Measurements from ENCODE around the gene SPEM3.

SPEM3 gene

GRCh38 chr17:7476494-7476893 lies 47.8 kb downstream of the SPEM3 start:
- Histone ChIP-seq H3K27me3 (no peaks in the 10 kb centered on the region), H3K9me3 (no peaks in the 10 kb centered on the region), H3K4me3 (ENCODE audit: low read depth, low read length) (no peak overlapping the region), H3K4me1 (no peaks in the 10 kb centered on the region), H3K36me3 (no peaks in the 10 kb centered on the region)
- DNase-seq: no peak
- no peak for TF ChIP-seq CTCF (IDR thresholded peaks at IDR 0.05; ENCODE audit: low read depth, low read length)

GRCh38 chr17:7476951-7477350 lies 48.3 kb downstream of the SPEM3 start:
- Histone ChIP-seq H3K27me3 (no peaks in the 10 kb centered on the region), H3K36me3 (no peaks in the 10 kb centered on the region), H3K9me3 (no peaks in the 10 kb centered on the region), H3K4me3 (ENCODE audit: low read depth, low read length) (no peak overlapping the region), H3K4me1 (no peaks in the 10 kb centered on the region)
- no peak for TF ChIP-seq CTCF (IDR thresholded peaks at IDR 0.05; ENCODE audit: low read depth, low read length)
- no peak for DNase-seq

GRCh38 chr17:7477392-7478275 lies 49.0 kb downstream of the SPEM3 start:
- no peak for DNase-seq
- Histone ChIP-seq H3K27me3 (no peaks in the 10 kb centered on the region), H3K9me3 (no peaks in the 10 kb centered on the region), H3K4me1 (no peaks in the 10 kb centered on the region), H3K4me3 (ENCODE audit: low read depth, low read length) (no peak overlapping the region), H3K36me3 (no peaks in the 10 kb centered on the region)
- TF ChIP-seq CTCF (IDR thresholded peaks at IDR 0.05; ENCODE audit: low read depth, low read length): no peak

- Histone ChIP-seq H3K36me3 (no peaks in the 10 kb centered on the region), H3K4me1 (no peaks in the 10 kb centered on the region), H3K9me3 (no peaks in the 10 kb centered on the region), H3K4me3 (ENCODE audit: low read depth, low read length) (peak overlapping the region; percentile 58), H3K27me3 (no peaks in the 10 kb centered on the region)
- no peak for TF ChIP-seq CTCF (IDR thresholded peaks at IDR 0.05; ENCODE audit: low read depth, low read length)
- peak; percentile 29 for DNase-seq
Measured at GRCh38 chr17:7478276-7479212, 49.9 kb downstream of the SPEM3 start.

- peak within 1 kb of the TSS; percentile 63 for H3K4me3 ChIP-seq (ENCODE audit: low read depth, low read length)
- H3K9me3 ChIP-seq: no peaks in the 10 kb centered on the region
- DNase-seq: peak; percentile 44
- H3K4me1 ChIP-seq: no peaks in the 10 kb centered on the region
- H3K27me3 ChIP-seq: no peaks in the 10 kb centered on the region
- no peak for TF ChIP-seq CTCF (IDR thresholded peaks at IDR 0.05; ENCODE audit: low read depth, low read length)
- no peaks in the 10 kb centered on the region for H3K36me3 ChIP-seq
Measured at GRCh38 chr17:7479213-7480088, 50.8 kb downstream of the SPEM3 start, which contains the start of gene ZBTB4. ZBTB4 (minus strand) TSS chr17:7479631; CDS start chr17:7466801, 12,830 bp downstream.

All from BE2C (cell line).